Measurements from ENCODE around the gene SMTN.
"Not testable (repeated sequence)": the region's sequence is repeated elsewhere in the genome, so short reads cannot be mapped to it uniquely, and the experiment has no call there.

Gene SMTN

DNA sequence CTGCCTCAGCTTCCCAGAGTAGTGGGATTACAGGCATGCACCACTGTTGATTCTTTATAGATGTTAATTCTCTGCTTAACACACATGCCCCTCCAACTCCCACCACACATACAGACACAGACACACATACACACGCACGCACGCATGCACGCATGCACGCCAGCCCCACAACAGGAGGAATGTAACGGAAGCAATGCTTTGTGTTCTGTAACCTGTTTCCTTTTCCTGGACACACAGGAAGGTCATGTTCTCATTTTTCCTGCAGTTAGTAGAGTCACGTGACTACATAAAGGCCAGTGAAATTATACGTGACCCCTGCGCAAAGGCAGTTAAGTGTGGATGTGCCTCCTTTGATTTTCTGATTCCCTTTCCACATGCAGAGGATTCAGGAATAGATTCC lies 8.0 kb upstream of the SMTN start:
- not testable (repeated sequence) for DNase-seq (ENCODE audit: low read depth)

DNA sequence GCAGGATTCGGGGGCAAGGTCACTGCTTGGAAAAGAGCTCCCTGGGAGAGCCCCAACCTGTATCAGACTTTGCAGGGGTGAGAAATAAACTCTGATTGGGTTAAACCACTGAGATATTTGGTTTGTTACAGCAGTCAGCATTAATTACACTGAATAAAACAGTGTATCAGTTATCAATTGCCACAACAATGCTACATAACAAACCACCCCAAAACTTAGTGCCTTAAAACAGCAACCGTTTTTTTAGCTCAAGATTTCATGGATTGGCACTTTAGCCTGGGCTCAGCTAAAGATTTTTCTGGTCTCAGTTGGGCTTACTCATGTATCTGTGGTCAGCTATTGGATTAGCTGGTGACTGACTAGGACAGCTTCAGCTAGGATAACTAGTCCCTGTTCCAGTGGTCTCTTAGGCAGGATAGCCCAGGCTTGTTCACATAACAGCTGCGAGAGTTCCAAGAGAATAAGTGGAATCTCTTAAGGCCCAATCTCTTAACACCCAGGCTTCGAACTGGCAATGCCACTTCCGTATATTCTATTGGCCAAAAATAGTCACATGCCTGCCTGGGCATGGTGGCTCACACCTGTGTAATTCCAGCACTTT lies 7.5 kb upstream of the SMTN start:
- not testable (repeated sequence) for DNase-seq (ENCODE audit: low read depth)

GRCh38 chr22:31075961-31076360 lies 5.2 kb upstream of the SMTN start:
- peak; percentile 72 for DNase-seq (ENCODE audit: low read depth)

DNA sequence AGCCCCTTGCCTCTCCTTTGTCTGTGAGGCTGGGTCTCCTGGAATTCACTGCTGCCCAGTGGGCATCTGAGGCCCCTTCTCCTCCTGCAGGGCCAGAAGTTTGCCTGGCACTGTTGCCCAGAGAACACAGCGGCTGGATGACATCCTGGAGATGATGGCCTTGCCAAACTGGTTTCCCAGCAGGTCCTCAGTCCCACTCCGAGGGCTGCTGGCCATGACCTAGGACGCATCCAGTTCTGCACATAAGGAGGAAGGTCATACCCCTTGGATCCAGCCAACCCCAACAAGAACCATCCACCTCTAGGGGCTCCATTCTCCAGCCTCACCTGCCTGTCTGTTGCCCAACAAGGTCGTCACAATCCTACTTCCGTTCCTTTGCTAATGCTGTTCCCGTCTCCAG lies 3.4 kb upstream of the SMTN start:
- no peak for DNase-seq (ENCODE audit: low read depth)

GRCh38 chr22:31078389-31078788 lies 2.7 kb upstream of the SMTN start:
- DNase-seq (ENCODE audit: low read depth): peak; percentile 63

- DNase-seq (ENCODE audit: low read depth): no peak
Measured at GRCh38 chr22:31079095-31079642, 1.9 kb upstream of the SMTN start.

DNA sequence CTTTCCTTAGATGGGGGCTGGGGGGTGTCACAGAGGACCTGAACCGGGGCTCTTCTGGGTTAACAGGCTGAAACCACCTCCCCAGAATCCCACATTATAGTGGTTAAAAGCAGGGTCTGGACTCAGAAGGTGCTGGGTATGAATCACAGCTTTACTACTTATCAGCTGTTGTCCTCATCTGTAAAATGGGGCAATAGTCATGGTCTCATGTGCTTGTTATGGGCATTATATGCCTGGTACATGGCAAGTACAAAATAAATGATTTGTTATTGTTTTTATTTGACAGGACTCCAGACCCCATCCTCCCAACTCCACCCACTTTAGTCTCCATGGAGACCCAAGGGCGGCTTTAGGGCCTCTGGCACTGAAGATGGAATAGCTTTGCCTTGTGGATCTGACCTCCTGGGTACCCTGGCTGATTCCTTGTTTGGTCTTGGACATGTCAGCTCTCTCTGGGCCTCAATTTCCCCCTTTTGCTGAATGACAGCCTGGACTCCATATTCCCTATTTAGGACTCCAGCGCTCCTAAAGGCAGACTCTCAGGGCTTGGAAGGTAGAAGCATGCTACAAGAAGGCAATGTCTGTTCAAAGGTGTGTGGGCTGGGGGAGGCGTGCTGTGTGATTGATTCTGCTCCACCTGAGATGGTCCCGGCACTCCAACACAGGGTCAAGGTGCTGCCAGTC lies 812 bp upstream of the SMTN start:
- no peak for DNase-seq (ENCODE audit: low read depth)

GRCh38 chr22:31081963-31082605 lies 966 bp downstream of the SMTN start:
- DNase-seq (ENCODE audit: low read depth): peak; percentile 73

DNA sequence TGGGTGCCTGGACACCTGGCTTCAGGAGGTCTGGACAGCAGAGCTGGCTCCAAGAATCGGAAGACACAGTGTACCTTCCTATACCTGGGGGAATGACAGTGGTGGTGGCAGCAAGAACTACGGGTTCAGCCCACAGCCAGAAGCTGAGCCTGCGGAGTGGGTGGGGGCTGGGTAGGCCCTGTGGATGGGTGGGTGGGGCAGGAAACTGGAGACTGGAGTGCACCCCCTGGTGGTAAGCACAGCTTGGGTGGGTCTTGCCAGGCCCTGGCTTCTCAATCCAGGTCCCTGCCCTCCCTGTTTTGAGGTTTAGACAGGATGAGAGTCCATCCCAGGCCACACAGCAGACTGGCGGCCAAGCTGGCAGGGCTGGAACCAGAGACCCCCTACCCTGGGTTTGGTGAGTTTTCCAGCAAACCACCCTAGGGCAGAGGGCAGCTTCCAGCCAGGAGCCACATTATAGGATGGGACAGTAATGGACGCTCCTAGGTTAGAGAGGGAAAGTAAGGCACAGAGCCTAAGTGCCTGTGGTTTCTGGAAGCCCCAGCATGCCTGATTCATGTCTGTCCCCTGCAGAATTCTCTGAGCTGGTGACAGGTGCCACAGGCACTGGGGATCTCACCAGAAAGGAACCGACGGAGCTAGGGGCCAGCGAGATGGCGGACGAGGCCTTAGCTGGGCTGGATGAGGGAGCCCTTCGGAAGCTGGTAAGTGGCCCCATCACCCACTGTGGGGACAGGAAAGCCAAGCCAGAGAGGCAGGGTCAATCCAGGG lies 1.7 kb downstream of the SMTN start:
- DNase-seq (ENCODE audit: low read depth): peak; percentile 76

DNA sequence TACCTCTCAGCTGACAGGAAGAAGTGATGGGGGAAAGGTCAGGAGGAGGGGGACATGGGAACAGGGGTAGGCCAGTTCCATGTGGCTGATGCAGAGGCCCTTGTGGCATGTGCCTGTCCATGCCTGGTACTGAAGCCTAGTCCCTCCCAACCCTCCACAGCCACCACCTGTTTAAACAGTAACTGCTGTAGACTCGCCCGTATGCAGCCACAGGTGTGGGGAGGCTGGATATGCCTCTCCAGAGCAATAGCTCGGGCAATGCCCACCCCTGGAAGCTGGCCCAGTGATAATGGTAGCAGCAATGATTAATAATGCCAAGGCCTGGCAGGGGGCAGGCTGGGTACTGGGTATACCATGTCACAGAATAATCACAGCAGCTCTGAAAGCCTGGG lies 2.3 kb downstream of the SMTN start:
- DNase-seq (ENCODE audit: low read depth): no peak

DNA sequence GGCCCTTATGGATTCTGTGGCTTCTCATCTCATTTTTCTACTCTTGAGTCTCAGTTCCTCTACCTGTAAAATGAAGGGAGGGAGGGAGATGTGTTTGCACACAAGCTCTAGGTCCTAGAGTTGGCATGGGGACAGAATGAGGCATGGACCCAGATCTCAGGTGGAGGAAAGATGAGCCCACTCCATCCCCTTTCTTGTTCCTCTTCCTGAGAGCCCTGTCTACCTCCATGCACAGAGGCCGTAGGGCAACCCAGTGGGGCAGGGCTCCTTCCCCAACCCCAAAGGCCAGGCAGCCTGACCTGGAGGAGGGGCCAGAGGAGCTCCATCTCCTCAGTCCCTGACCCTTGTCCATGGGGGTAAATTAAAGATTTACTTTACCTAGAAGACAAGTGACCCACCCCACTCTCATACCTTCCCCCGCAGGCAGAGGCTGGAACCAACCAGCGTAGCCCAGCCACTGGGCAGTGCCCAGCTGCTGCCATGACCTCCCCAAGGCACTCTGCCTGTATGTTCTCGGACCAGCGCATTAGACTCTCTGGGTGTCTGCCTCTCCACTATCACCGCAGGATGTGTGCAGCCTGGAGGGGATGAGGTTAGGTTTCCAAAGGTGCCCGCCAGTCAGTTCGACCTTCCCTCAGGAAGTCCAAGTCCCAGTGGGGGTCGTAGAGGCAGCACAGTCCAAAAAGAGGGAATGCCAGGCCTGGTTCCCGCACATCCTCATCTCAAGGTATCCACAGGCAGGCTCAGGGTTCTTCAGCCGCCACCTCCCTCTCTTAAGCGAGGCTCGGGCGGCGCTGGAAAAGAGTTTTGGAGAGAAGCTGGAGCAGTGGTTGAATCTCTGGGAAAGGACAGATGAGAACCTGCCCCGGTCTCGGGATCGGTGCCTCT lies 3.0 kb downstream of the SMTN start:
- peak; percentile 36 for DNase-seq (ENCODE audit: low read depth)

DNA sequence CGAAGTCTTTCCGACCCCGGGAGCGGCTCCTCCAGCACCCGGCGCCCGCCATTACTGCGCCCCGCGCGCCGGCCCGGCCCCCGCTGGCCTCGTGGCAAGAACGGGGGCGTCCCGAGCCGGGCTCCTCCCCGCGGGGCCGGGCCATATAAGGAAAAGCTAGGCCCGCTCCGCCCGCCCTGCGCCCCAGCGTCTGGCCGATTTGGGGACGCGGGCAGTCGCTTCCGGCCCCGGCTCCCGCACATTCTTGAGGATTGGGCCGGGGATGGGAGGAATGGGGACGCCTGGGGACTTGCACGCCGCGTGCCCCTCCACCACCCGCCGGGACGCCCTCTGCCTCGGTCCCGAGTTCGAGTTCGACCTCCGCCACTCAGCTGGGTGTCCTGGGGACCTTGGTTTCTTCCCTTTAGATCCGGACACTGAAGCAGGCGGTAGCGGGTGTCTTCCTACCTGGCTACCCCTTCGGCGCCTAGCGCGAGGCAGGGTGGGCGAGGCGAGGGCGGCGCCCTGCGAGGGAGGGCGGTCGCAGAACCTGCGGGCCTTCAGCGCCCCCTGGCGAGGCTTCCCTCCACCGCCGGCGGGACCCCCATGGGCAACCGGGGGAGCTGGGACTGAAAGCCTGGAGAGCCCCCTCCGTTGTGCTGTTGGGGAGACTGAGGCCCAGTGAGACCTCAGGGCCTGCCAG lies 3.8 kb downstream of the SMTN start:
- DNase-seq (ENCODE audit: low read depth): peak; percentile 91

- DNase-seq (ENCODE audit: low read depth): peak; percentile 25
Measured at GRCh38 chr22:31085493-31085824, 4.3 kb downstream of the SMTN start.

DNA sequence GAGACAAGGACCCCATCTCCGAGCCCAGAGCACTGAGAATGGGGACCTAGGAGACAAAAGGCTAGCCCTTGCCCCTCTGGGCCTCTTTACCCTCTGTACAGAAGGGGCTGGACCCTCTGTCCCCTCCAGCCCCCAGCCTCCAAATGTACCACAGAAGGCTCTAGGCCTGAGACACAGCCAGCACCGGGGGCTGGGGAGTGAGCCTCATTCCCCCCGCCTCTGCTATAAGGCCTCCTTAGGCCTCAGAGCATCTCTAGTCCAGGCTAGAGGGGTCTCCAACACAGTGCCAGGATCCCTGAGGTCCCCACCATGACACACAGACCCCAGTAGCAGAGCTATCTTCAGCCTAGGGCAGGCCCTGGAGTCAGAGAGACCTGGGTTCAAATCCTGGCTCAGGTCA lies 4.8 kb downstream of the SMTN start:
- DNase-seq (ENCODE audit: low read depth): no peak

- no peak for DNase-seq (ENCODE audit: low read depth)
Measured at GRCh38 chr22:31086703-31087330, 5.7 kb downstream of the SMTN start.

DNA sequence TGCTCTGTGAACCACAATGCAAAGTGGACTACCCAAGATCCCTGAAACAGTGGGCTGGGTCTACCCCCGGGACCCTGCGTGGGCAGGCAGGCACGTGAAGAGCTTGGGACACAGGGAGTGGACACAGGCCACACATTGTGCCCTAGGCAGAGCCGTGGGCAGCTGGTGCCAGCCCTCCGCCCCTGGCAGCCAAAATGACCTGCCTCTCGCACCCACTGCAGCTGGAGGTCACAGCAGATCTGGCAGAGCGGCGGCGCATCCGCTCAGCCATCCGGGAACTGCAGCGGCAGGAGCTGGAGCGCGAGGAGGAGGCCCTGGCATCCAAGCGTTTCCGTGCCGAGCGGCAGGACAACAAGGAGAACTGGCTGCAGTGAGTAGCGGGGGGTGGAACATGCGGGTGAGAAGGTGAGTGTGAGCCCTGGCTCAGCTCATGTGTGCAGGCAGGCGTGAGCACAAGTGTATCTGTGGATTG lies 6.7 kb downstream of the SMTN start:
- no peak for DNase-seq (ENCODE audit: low read depth)

- no peak for DNase-seq (ENCODE audit: low read depth)
Measured at GRCh38 chr22:31088233-31088986, 7.3 kb downstream of the SMTN start.

DNA sequence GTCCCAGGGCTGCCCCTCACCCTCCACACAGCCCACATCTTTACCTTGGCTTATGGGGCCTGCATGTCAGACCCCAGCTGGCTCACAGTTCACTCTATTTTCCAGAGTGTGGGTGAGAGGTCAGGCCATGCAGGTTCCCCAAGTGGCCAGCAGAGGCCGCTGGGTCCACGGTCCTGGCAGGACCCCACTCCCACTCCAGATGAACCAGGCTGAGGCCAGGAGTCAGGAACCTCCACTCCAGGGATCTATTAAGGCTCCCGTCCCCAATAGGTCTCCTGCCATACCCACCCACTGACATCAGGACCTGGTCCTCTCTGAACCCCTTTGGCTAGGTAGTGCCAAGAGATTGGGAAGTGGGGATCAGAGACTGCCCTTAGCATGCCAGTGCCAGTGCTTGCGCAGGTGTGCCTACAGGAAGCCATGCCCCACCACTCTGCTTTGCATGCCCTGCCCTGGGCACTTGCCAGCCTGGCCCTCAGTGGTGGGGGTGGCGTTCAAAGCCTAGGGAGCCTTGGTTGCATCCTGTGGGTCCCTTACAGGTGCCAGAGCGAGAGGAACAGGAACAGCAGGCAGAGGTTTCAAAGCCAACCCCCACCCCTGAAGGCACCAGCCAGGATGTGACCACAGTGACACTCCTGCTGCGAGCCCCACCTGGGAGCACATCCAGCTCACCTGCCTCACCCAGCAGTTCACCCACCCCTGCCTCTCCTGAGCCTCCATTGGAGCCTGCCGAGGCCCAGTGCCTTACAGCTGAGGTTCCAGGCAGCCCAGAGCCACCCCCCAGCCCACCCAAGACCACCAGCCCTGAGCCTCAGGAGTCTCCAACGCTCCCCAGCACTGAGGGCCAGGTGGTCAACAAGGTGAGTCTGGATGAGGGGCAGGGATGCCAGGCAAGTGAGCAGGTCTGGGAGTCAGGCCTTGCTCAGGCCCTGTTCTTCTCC lies 8.3 kb downstream of the SMTN start:
- DNase-seq (ENCODE audit: low read depth): peak; percentile 51
